OCI-LY1 (cell line): ENCODE data around the gene XPR1.

Experiments used
- H2AFZ ChIP-seq: fragments of 200-600 bp; sonication (generic), shearing (Covaris generic); 2 replicates; pipeline ENCODE4 v1.6.0; 2014; ENCODE audit warnings: antibody characterized with exemption, mild to moderate bottlenecking, low read length
- H3F3A ChIP-seq: fragments of 200-600 bp; sonication (generic), shearing (Covaris generic); 2 replicates; pipeline ENCODE4 v1.6.0; 2014; ENCODE audit warnings: mild to moderate bottlenecking, antibody characterized with exemption, low read length, moderate library complexity; ENCODE audit not compliant: insufficient read depth
- H3K27ac ChIP-seq: fragments of 200-600 bp; sonication (generic); 2 replicates; pipeline ENCODE4 v1.5.1; 2014; ENCODE audit warnings: low read length, mixed run types, mild to moderate bottlenecking, low read depth; ENCODE audit not compliant: poor library complexity, severe bottlenecking
- H3K27me3 ChIP-seq: fragments of 200-600 bp; sonication (generic); 2 replicates; pipeline ENCODE4 v1.6.0; 2014; ENCODE audit warnings: antibody characterized with exemption, mild to moderate bottlenecking, low read length, moderate library complexity; ENCODE audit not compliant: insufficient read depth
- H3K36me3 ChIP-seq: fragments of 200-600 bp; sonication (generic); 2 replicates; pipeline ENCODE4 v1.6.1; 2014; ENCODE audit warnings: mild to moderate bottlenecking, antibody characterized with exemption, low read length, moderate library complexity, mixed read lengths; ENCODE audit not compliant: insufficient read depth
- H3K4me1 ChIP-seq: fragments of 200-600 bp; sonication (generic); 2 replicates; pipeline ENCODE4 v1.5.1; 2014; ENCODE audit warnings: mild to moderate bottlenecking, low read length, moderate library complexity; ENCODE audit not compliant: insufficient read depth, severe bottlenecking
- H3K4me2 ChIP-seq: fragments of 200-600 bp; sonication (generic), shearing (Covaris generic); 2 replicates; pipeline ENCODE4 v1.6.1; 2014; ENCODE audit warnings: low read length
- H3K4me3 ChIP-seq: fragments of 200-600 bp; sonication (generic); 2 replicates; pipeline ENCODE4 v1.5.1; 2014; ENCODE audit warnings: low read length, low read depth, mild to moderate bottlenecking, mixed read lengths; ENCODE audit not compliant: poor library complexity, severe bottlenecking
- H3K79me2 ChIP-seq: fragments of 200-600 bp; shearing (Covaris generic); 2 replicates; pipeline ENCODE4 v1.6.1; 2016; ENCODE audit warnings: mixed run types, low read length, mixed read lengths; ENCODE audit not compliant: insufficient read depth
- H3K9ac ChIP-seq: fragments of 200-600 bp; sonication (generic), shearing (Covaris generic); 2 replicates; pipeline ENCODE4 v1.6.1; 2014; ENCODE audit warnings: mild to moderate bottlenecking, low read length, mixed read lengths
- H3K9me2 ChIP-seq: fragments of 200-600 bp; sonication (generic), shearing (Covaris generic); 2 replicates; pipeline ENCODE4 v1.6.1; 2014; ENCODE audit warnings: low read depth, mild to moderate bottlenecking, low read length, mixed read lengths
- H3K9me3 ChIP-seq: fragments of 200-600 bp; shearing (Covaris generic); 2 replicates; pipeline ENCODE4 v1.6.1; 2014; ENCODE audit warnings: low read length, mixed read lengths
- H4K20me1 ChIP-seq: fragments of 200-600 bp; sonication (generic), shearing (Covaris generic); 2 replicates; pipeline ENCODE4 v1.6.0; 2016; ENCODE audit warnings: mild to moderate bottlenecking, low read length; ENCODE audit not compliant: insufficient read depth
- EZH2 ChIP-seq: fragments of 200-600 bp; sonication (generic), shearing (Covaris generic); IDR thresholded peaks from 2 replicates; pipeline ENCODE4 v1.8.0; 2017; ENCODE audit warnings: borderline replicate concordance, mixed run types, mild to moderate bottlenecking, antibody characterized with exemption, low read length, moderate library complexity, mixed read lengths
- TF ChIP-seq, protein P1 (sequence below): fragments of 200-600 bp; sonication (generic), shearing (Covaris generic); IDR thresholded peaks from 2 replicates; pipeline ENCODE4 v1.5.1; 2017; ENCODE audit warnings: mild to moderate bottlenecking, antibody characterized with exemption, low read length, moderate library complexity, mixed read lengths

XPR1 gene

GRCh38 chr1:180691322-180691913 is 59.6 kb downstream of the XPR1 start:
- no peaks in the 10 kb centered on the region for H3F3A ChIP-seq
- H3K4me3 ChIP-seq, result no peak overlapping the region
- H3K4me1 ChIP-seq, result no peaks in the 10 kb centered on the region
- TF ChIP-seq, protein P1, sequence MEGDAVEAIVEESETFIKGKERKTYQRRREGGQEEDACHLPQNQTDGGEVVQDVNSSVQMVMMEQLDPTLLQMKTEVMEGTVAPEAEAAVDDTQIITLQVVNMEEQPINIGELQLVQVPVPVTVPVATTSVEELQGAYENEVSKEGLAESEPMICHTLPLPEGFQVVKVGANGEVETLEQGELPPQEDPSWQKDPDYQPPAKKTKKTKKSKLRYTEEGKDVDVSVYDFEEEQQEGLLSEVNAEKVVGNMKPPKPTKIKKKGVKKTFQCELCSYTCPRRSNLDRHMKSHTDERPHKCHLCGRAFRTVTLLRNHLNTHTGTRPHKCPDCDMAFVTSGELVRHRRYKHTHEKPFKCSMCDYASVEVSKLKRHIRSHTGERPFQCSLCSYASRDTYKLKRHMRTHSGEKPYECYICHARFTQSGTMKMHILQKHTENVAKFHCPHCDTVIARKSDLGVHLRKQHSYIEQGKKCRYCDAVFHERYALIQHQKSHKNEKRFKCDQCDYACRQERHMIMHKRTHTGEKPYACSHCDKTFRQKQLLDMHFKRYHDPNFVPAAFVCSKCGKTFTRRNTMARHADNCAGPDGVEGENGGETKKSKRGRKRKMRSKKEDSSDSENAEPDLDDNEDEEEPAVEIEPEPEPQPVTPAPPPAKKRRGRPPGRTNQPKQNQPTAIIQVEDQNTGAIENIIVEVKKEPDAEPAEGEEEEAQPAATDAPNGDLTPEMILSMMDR, result no peak
- no peak for TF ChIP-seq EZH2
- H3K27ac ChIP-seq, result no peak overlapping the region
- H4K20me1 ChIP-seq, result no peaks in the 10 kb centered on the region
- no peaks in the 10 kb centered on the region for H3K79me2 ChIP-seq
- H3K9me2 ChIP-seq, result no peaks in the 10 kb centered on the region
- H3K4me2 ChIP-seq, result no peak overlapping the region
- H3K9me3 ChIP-seq, result no peaks in the 10 kb centered on the region
- H3K36me3 ChIP-seq, result no peaks in the 10 kb centered on the region
- H3K9ac ChIP-seq, result no peak overlapping the region
- no peak overlapping the region for H2AFZ ChIP-seq
- H3K27me3 ChIP-seq, result no peaks in the 10 kb centered on the region

DNA sequence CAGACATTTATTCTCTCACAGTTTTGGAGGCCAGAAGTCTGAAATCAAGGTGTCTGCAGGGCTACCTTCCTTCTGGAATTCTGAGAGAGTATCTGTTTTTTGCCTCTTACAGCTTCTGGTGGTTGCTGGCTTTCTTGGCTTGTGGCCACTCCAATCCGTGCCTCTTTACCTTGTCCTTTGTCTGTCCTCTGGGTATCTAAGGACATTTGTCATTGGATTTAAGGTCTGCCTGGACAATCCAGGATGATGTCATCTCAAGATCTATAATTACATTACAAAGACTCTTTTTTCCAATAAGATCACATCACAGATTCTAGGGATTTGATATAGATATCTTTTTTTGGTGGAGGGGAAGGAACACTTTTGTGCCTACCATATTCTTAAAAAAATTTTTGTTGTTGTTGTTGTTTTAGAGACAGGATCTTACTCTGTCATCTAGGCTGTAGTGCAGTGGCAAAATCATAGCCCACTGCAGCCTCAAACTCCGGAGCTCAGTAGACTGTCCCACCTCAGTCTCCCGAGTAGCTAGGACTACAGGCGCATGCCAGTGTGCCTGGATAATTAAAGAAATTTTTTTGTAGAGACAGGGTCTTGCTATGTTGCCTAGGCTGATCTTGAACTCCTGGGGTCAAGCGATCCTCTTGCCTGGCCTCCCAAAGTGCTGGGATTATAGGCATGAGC is 61.9 kb downstream of the XPR1 start:
- no peaks in the 10 kb centered on the region for H3K4me1 ChIP-seq
- H4K20me1 ChIP-seq, result no peaks in the 10 kb centered on the region
- no peak overlapping the region for H2AFZ ChIP-seq
- TF ChIP-seq, protein P1, result no peak
- TF ChIP-seq EZH2, result no peak
- no peak overlapping the region for H3K4me3 ChIP-seq
- no peak overlapping the region for H3K27ac ChIP-seq
- no peaks in the 10 kb centered on the region for H3K36me3 ChIP-seq
- 0 out of 2 replicates have a peak, but pooled peaks cover 9% of the 10 kb centered on the region for H3K9me3 ChIP-seq
- no peaks in the 10 kb centered on the region; the same call in 1 of the 2 replicates for H3K79me2 ChIP-seq
- H3K9ac ChIP-seq, result no peak overlapping the region
- H3K27me3 ChIP-seq, result no peaks in the 10 kb centered on the region
- H3K9me2 ChIP-seq, result no peaks in the 10 kb centered on the region
- H3F3A ChIP-seq, result no peaks in the 10 kb centered on the region
- no peak overlapping the region for H3K4me2 ChIP-seq

GRCh38 chr1:180695282-180695681 is 63.5 kb downstream of the XPR1 start:
- Histone ChIP-seq H3K36me3 (no peaks in the 10 kb centered on the region), H2AFZ (no peak overlapping the region), H3K9me2 (no peaks in the 10 kb centered on the region), H3K79me2 (no peaks in the 10 kb centered on the region; the same call in 1 of the 2 replicates), H4K20me1 (no peaks in the 10 kb centered on the region), H3K27me3 (no peaks in the 10 kb centered on the region), H3K4me1 (no peaks in the 10 kb centered on the region), H3K4me2 (no peak overlapping the region), H3K9ac (no peak overlapping the region), H3K27ac (no peak overlapping the region), H3K9me3 (0 out of 2 replicates have a peak, but pooled peaks cover 11% of the 10 kb centered on the region), H3K4me3 (no peak overlapping the region), H3F3A (no peaks in the 10 kb centered on the region)
- no peak for TF ChIP-seq EZH2
- TF ChIP-seq, protein P1, result no peak
